GM19455 (cell line): Measurements from ENCODE around the gene HMOX2.

Experiments
- ATAC-seq: cut with Tn5 transposase; IDR thresholded peaks from one replicate; pipeline ENCODE4 v1.9.1; 2021; ENCODE audit not compliant: unreplicated experiment

Gene HMOX2

DNA sequence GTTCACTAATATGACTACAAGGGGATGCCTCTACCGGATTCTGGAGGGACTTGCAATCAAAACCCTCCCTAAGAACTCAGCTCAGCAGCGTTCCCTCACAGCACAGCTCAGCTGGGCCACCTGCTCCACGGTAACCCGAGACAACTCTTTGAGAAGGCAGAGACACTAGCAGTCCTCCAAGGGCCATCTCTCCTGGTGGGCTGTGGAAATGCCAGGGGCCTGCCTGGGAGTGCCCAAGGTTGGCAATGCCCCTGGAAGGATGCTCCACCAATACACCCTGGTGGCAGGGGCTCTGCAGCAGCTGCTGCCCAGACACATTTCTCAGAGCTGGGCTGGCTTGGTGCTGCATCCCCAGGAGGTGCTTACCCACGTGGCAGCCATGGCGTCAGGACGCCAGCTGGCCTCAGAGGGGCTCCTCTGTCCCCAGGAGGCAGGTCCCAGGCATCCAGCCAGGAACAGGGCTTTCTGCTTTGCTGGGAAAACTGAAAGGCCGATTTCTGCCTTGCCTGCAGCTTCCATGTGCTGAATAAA, 45.9 kb downstream of the HMOX2 start:
- ATAC-seq: no peak

DNA sequence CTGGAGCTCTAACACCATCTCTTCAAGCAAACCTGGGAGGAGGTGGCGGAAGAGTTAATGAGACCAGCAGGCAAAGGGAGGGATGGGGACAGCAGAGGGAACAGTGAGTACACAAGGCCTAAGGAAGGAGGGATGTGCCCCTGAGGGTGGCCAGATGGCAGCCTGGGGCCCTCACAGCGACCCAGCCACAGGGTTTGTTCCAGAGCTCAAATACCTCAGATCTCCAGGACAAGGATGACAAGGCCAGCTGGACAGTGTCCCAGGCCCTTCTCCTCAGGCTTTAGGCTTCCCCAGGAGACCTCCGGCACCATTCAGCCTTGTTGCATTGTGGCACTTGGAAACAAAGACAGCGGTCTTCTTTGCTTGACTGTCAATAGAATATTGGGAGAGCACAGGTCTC, 47.5 kb downstream of the HMOX2 start:
- no peak for ATAC-seq

DNA sequence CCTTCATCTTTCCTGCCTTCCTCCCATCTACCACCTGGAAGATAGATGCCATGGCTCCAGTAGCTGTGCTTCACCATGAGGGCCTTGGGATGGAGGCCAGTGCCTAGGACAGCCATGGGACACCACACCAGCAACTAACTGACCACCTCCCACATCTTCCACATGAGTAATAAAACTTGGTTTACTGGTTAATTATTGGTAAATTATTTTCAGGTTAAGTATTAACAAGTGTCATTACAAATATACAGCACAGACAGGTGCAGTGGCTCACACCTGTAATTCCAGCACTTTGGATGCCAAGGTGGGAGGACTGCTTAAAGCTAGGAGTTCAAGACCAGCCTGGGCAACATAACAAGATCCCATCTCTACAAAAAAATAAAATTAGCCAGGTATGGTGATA, 48.4 kb downstream of the HMOX2 start:
- no peak for ATAC-seq

DNA sequence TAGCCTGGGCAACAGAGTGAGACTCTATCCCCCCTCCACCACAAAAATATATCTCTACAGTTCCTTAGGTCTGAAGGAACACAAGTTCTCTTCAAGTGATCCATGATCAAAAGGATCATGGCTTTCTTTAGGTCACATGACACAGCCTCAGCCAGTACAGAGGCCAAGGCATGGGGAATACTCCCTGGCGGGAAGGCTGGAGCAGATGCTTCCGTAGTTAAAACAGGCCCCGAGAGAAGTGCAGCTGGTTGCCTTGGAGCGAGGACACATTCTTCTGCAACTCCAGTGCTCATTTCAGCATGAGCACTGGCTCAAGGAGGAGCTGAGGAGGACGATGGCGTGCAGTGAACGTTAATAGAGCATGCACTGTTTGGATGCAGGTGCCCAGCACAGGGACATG, 48.9 kb downstream of the HMOX2 start:
- no peak for ATAC-seq

DNA sequence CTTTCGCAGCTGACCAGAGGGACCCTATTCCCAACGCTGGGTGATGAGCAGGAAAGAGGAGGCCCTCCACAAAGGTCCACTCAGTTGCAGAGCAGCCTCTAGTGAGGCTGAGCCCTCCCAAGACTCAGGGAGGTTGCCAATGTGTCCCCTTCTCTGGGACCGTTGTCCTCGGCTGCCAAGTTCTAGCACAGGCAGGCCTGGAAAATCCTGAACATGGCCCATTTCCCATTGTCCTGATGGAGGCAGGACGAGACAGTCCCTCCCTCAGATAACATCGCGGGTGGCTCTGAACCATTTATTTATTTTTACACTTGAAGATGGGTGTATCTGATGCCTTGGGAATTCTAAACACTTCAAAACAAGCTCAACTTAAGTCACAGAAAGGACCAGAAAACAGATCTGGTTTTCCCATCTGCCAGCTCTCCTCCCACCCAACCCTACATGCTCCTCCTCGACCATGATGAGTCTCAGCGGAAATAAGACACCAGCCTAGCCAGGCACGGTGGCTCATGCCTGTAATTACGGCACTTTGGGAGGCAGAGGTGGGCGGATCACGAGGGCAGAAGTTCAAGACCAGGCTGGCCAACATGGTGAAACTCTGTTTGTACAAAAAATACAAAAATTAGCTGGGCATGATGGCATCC, 49.6 kb downstream of the HMOX2 start:
- no peak for ATAC-seq

DNA sequence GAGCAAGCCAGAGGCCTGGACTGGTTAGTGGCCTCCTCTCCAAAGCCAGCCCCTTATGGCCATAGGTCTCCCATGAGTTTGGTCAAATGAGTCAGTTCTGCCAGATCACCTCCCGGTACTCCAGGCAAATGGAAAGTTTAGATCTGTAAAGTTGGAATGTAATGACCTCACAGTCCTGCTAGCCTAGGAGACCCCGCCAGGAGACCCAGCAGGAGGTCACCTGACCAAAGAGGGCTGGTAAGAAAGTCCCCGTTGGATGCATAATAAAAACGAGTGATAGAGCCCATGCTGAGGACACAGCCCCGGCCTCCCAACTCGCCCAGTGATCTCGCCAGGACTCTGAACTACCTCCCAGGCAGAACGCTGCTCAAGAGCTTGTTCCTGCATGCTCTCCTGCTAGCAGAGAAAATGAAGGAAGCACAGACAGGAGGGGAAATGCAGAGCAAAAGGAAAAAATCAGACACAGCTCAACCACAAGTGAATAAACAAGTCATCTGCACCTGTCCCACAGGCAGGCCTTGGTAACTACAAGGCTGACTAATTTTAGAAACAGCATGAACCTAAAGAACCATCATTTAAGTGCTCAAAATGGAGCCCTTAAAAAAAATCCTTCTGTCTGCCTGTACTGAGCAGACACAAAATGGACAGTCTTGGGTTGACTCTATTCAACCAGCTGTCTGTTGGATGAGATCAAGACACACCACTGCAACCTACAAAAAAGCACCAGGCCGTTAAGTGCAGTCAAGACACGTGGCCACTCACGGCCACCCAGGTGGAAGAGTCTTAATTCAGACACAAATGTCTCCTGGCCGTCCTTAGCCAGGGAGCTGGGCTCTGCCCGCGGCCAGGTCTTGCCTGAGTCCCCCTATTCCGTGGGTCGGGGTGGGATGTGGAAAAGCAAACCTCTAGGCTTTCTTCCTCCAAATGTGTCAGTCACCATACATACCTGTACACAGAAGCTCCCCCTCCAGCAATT, 53.2 kb downstream of the HMOX2 start:
- no peak for ATAC-seq

DNA sequence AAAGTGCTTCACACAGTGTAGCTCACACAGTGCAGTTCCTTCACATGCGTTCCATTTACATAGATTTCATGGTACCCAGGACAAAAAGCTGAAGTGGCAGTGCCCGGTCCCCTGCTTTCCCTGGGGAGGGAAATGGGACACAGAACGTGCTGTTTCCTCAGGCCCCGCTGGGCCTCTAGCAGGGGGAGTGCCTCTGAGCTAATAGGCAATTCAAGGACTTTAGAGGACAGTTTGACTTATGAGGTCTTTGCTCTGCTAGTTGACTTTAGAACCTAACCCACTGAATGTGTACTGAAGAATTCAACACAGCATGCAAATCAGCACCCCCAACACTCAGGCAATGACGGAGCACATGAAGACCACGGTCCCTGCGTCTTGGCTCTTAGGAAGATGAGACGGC, 55.6 kb downstream of the HMOX2 start:
- no peak for ATAC-seq

DNA sequence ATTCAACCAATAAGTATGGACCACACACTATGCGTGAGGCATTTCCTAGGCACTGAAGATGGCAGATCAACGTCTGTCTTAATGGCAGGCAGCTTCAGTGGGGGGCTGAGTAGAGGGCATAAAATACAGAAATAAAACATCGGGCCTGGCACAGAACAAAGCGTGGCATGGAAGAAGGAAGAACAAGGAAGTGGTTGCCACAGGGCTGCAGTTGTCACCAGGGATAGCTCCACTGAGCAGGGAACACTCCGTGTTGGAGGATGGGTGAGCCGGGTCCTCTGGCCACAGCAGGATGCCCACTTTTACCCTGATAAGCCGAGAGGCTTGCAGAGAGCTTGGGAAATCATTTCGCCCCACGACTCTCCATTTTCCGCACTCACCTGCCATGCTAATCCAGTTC, 56.0 kb downstream of the HMOX2 start:
- ATAC-seq: no peak

DNA sequence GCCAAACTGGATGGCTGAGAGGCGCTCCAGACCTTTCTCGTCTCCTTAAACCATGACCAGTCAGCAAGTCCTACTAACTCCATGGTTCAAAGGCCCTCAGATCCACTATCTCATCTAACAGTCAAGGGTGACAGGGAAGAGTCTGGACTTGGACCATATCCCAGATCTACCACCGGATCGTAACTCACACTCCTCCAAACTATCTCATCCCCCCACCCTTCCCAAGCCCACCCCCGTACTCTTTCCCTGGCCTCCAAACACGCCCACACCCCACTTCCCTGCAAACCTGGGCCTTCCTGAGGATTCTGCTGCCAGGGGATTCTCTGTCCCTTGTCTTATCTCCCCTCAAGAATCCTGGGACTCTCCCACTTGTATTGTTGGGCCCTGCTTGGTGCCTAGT, 57.3 kb downstream of the HMOX2 start:
- no peak for ATAC-seq

DNA sequence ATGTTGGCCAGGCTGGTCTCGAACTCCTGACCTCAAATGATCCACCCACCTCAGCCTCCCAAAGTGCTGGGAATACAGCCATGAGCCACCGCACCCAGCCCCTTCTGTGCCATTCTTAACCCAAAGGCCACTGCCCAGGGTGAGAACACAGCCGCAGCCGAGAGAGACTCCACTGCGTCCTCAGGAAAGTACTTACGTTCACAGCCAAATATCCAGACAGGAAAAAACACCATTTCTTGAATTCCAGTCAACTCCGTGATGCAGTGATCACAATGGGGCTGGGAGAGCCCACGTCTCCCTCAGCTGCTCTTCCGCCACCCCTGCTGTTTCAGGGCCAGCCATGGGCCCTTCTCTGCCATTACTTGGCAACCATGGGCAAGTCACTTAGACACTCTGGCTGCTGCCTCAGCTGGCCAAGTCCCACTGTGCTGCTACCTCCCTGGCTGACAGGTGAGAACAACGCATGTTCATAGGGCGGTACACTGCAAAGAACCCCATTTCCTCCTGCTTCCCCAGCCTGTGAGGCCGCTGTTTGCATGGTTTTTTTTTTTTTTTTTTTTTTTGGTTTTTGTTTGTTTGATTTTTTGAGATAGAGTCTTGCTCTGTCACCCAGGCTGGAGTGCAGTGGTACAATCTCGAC, 58.1 kb downstream of the HMOX2 start:
- no peak for ATAC-seq

DNA sequence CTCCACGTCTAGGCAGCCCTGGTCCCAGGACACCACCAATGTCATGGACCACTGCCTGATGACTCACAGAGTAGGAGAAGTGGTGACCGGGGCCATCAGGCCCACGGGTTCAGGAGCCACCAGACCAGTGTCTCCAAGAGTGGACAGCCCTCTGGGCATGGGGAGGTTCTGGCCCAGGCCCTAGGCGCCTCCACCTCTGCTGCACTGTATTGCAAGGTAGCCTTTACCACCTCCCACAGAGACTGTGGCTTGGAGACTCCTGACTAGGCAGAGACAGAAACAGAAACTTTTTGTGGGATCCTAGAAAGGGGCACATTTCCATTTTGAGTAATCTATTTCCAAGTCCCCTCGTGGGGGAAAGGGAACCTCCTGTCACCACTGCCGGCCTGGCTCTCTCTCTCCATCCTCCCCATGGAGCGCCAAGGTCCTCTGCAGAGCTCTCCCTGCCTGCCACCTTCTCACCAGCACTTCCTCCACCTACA, 59.5 kb downstream of the HMOX2 start:
- no peak for ATAC-seq

DNA sequence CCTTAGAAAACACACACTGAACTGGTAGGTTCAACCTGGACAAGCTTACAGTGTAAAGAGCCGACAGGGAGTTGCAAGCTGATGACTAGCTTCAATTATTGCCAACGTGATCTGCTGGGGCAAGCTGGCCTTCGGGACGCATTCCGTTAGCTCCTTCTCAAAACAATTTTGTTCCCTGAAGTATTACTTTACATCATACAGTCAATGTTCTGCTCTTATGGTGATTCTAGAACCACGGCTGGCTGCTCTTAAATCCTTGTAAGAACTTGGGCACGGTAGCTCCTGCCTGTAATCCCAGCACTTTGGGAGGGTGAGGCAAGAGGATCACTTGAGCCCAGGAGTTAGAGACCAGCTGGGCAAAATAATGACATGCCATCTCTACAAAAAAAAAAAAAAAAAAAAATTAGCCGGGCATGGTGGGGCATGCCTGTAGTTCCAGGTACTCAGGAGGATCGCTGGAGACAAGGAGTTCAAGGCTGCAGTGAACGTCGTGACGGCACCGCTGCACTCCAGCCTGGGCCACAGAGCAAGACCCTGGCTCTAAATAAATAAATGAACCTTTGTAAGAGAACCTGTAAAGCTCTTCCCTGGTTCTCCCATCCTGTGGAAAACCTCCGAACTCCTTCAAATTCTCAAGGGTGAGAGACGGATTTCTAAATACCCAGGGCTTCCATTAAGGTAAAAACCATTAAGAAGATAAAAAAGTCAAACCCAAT, 60.4 kb downstream of the HMOX2 start:
- no peak for ATAC-seq

DNA sequence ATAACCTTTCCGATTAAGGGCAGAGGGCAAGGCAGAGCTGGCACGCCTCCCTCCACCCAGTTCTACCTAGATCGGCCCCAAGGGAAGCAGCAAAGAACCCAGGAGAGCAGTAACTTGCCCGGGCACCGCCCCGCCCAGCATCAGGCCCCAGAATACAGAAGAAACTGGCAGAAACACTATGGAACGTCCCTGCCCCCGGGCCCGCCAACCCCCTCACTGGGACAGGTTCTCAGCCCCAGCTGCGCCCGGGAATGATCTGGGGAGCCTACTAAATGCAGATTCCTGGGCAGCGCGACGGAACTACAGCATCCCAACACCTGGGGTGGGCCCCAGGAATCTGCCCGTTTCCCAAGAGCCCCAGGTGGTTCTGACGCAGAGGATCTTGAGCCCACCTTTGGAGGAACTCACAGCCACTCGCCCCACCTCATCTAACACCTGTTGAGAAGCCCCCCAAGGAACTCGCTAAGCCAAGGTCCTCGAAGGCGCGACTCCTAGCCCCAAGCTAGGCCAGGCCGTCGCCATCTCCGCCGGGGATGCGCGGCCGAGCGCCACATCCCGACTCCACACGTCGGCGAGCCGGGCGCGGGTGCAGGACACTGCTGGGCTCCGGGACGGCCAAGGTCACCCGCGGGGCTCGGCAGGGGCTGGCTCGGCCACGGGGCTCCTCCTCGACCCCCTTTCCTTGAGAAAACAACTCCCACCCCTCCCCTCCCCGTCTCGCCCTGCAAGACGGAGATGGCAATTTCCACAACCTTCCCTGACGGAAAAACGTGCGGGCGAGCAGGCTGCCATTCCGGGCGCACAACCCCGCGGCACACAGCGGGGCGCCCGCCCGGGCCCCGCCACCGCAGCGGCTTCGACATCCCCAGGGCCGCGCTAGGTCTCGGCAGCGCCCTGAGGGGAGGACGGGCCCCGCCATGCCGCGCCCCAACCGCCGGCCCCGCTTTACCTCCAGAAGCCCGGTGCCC, 61.5 kb downstream of the HMOX2 start:
- ATAC-seq: peak; percentile 23

DNA sequence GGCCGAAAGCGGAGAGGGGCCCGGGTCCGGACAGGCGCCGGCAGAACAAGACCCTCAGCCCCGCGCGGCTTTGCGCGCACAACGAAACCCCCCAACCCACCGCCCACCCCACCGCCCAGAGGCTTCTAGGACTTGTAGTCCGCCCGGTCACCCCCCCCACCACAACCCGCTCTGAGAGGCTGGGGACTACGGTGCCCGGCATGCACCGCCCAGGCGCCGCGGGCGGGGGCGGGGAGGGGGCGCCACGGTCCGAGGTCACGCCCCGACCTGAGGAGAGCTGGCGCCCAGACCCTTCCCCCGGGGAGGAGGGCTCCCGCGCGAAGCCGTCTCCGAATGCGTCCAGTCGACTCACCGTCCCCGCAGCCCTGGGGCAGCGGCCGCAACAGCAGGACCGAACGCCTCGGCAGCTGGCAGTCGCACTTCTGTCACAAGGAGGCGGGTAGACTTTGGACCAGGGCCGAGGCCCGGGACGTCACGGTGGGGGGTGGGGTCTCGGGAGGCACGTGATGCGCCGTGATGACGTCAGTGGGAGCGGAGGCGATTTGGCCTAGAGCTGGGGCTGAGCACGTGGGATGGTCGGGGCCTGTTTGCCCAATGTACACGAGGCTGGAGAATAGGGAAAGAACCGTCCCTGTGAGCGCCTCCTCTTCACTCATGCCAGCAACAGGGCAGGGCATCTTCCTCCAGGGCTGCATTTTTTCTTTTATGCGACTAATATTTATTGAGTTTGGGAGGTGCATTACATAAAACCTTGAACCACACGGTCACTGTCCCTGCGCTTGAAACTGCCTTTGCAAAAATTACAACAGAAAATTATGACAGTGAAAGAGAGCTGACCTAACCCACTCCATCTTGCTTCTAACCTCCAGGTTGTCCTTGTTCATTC, 62.4 kb downstream of the HMOX2 start, which contains the start of gene CDIP1:
Gene CDIP1, minus strand, starts transcription at position 424 of the 886 bp plus-strand sequence. CDS start 24,643 bp downstream, outside the sequence.
- peak; percentile 77 for ATAC-seq

DNA sequence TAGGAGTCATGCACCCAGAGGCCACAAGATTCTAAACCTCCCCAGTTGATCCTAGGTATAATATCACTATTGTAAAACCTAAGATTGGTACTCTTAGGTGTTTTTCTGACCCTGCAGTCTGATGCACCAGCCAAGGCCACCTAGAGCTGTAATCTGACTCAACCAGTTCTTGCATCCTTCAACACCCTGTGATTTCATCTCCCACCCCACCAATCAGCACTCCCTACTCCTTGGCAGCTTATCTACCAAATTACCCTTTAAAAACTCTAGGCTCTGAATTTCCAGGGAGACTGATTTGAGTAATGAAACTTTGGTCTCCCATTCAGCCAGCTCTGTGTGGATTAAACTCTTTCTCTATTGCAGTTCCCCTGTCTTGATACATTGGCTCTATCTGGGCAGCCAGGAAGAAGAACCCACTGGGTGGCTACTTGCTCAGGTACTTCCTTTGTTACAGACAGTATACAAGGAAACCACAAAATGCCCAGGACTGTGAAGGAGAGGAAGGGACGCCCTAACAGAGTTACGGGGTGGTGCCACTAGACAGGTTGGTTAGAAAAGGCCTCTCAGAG, 63.6 kb downstream of the HMOX2 start:
- no peak for ATAC-seq

DNA sequence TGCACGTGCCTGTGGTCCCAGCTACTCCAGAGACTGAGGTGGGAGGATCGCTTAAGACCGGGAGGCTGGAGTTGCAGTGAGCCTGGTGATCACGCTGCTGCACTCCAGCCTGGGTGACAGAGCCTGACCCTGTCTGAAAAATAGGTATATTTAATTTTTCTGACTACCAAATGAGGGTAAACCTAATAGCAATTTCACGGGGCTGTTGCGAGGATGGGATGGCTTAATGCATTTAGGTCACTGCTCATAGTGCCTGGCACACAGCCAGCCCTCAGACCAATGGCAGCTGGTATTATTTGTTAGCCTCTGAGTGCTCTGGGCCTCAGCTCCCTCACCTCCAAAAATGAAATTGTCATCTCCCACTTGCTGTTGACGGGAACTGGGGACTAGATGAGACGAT, 68.3 kb downstream of the HMOX2 start:
- no peak for ATAC-seq

DNA sequence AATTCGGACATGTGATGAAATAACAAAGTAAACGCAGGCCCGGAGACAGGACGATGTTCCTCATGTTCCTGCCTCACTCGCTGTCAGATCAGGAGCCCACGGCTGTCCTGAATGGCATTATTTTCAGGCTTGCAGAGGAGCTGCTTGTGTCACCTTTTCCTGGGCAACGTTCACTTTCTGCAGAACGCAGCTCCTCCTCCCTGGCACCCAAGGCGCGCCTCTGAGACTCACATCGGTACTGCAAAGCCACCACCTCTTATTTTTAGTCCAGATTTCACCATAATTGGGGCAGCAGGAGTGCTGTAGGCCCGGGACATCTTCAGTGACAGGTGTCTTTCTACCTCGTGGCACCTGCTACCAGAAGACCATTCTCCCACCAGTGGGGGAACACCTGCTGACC, 71.9 kb downstream of the HMOX2 start:
- no peak for ATAC-seq

DNA sequence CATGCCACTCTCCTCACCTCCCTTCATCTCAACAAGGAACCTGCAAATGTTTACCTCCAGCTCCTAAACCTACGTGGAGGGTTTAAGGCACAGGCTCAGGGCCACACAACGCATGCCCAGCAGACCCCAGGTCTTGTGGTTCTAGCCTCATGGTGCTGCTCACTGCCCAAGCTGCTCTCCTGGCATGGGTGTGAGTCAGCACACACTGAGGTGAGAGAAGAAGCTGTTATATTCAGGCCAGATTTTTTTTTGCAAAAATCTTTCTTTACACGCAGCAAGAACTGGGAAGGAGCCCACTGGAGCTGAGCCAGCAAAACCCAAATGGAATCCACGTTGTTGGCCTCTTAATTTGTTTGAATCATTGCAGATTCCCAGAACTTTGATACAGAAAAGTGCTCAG, 74.4 kb downstream of the HMOX2 start:
- no peak for ATAC-seq
